ENCODE measurements around the gene SETD5. TPM values are rescaled to one million over a fixed set of nuclear protein-coding genes. Genes with fewer than 3 reads are reported as not detected.

Gene SETD5
- total and polyA plus RNA-seq, 2 donors (not counting 1 experiment from before 2014, with no cell fraction given): 64.2 to 201 TPM

DNA sequence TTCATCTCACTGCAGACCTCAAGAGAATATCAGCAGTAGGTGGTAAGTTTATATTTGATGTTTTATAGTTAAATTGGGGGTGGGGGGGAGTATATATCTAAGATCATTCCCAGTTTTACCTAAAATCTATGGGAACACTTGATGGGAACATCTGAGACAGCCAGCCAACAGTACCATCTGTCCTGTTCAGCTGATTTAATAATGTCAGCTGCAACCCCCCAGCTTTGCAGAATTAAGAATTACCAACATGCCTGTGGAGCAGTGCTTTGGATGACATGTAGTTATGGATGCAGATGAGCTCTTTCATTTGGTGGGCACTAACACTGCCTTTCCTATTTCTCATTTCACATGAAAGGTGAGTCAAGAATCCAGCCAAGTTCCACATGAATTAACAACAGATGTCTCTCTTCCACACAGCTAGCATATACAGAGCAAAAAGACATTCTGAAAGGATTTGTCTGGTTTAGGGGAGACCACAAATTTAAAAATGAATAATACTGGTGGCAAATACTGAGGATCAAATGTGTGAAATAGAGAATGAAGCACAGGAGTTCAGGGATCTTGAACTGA lies 76.2 kb downstream of the SETD5 start:
- H3K4me3 ChIP-seq (ENCODE audit: control extremely low read depth in 1 of 5, extremely low read depth in 1 of 5, insufficient read depth in 1 of 5, low read depth in 2 of 5, low read length in 4 of 5): no peak overlapping the region
- Mint-ChIP-seq H3K9me3 (ENCODE audit: insufficient read depth) (no peaks in the 10 kb centered on the region), H3K27ac (no peak overlapping the region), H3K27me3 (no peaks in the 10 kb centered on the region), H3K4me1 (no peaks in the 10 kb centered on the region), H3K4me3 (no peak overlapping the region)
- no peaks in the 10 kb centered on the region for H3K9me3 ChIP-seq (ENCODE audit: control extremely low read depth in 1 of 3, control insufficient read depth in 2 of 3, insufficient read depth in 1 of 3, low read length in 2 of 3)
- no peaks in the 10 kb centered on the region for H3K79me2 ChIP-seq (ENCODE audit: control insufficient read depth, insufficient read depth, low read length)
- H3K27ac ChIP-seq (ENCODE audit: low read length in 2 of 2): no peak overlapping the region
- H2AFZ ChIP-seq (ENCODE audit: insufficient read depth, low read depth, low read length, poor library complexity, severe bottlenecking): no peak overlapping the region
- no peaks in the 10 kb centered on the region for H3K27me3 ChIP-seq (replicated peaks in 1 of 4; ENCODE audit: control extremely low read depth in 1 of 4, control insufficient read depth in 3 of 4, insufficient read depth in 4 of 4, low read length in 3 of 4)
- H3K4me1 ChIP-seq (ENCODE audit: control insufficient read depth in 2 of 2, insufficient read depth in 2 of 2, low read length in 2 of 2): no peaks in the 10 kb centered on the region
- DNase-seq: no peak
- ChIA-PET POLR2A (no interaction called here), CTCF (no interaction called here)
- intact Hi-C loops (cut with micrococcal nuclease): no loop called here
- H3K36me3 ChIP-seq (replicated peaks in 1 of 2; ENCODE audit: control extremely low read depth in 1 of 2, control insufficient read depth in 1 of 2, extremely low read depth in 1 of 2, insufficient read depth in 2 of 2, low read length in 1 of 2): peaks cover 2 to 95% of the 10 kb centered on the region in 2 experiments
- H4K20me1 ChIP-seq (ENCODE audit: control insufficient read depth, insufficient read depth, low read length, poor library complexity, severe bottlenecking): peaks cover 16% of the 10 kb centered on the region
- no peak overlapping the region for H3K4me2 ChIP-seq (replicated peaks; ENCODE audit: low read depth, low read length, poor library complexity, severe bottlenecking)
- ATAC-seq (ENCODE audit: low read depth): no peak
- H3K9ac ChIP-seq (ENCODE audit: low read length): no peak overlapping the region
- TF ChIP-seq EZH2 (IDR thresholded peaks at IDR 0.05; ENCODE audit: borderline replicate concordance, insufficient read depth, low read depth, low read length, poor library complexity, severe bottlenecking): no peak

DNA sequence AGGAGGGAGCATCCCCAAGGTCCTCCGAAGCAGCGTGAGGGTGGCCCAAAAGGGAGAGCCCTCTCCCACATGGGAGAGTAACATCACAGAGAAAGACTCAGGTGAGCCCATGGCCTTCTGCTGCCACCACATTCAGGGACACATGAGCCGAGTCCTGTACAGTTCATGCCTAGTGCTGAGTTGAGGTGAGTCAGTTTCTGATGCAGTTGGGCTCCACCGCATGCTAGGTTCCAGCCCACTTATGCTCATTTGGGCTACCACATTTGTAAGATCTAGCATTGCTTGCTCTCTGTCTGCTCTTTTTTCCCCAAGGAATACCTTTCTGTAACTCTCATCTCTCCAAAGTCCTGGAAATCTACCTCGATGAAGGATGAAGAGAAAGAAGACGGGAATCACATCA lies 77.1 kb downstream of the SETD5 start:
- whole genome bisulfite sequencing (ENCODE audit: insufficient coverage): 100% methylated on average over 4 of the region's 6 CpGs
- Histone ChIP-seq H3K36me3 (replicated peaks in 1 of 2; ENCODE audit: control extremely low read depth in 1 of 2, control insufficient read depth in 1 of 2, extremely low read depth in 1 of 2, insufficient read depth in 2 of 2, low read length in 1 of 2) (peaks cover 2 to 91% of the 10 kb centered on the region in 2 experiments), H3K27me3 (replicated peaks in 1 of 4; ENCODE audit: control extremely low read depth in 1 of 4, control insufficient read depth in 3 of 4, insufficient read depth in 4 of 4, low read length in 3 of 4) (no peaks in the 10 kb centered on the region), H3K9me3 (ENCODE audit: control extremely low read depth in 1 of 3, control insufficient read depth in 2 of 3, insufficient read depth in 1 of 3, low read length in 2 of 3) (no peaks in the 10 kb centered on the region), H4K20me1 (ENCODE audit: control insufficient read depth, insufficient read depth, low read length, poor library complexity, severe bottlenecking) (peaks cover 16% of the 10 kb centered on the region), H3K4me2 (replicated peaks; ENCODE audit: low read depth, low read length, poor library complexity, severe bottlenecking) (no peak overlapping the region), H2AFZ (ENCODE audit: insufficient read depth, low read depth, low read length, poor library complexity, severe bottlenecking) (no peak overlapping the region), H3K9ac (ENCODE audit: low read length) (no peak overlapping the region), H3K4me3 (ENCODE audit: control extremely low read depth in 1 of 5, extremely low read depth in 1 of 5, insufficient read depth in 1 of 5, low read depth in 2 of 5, low read length in 4 of 5) (no peak overlapping the region), H3K4me1 (ENCODE audit: control insufficient read depth in 2 of 2, insufficient read depth in 2 of 2, low read length in 2 of 2) (no peaks in the 10 kb centered on the region), H3K79me2 (ENCODE audit: control insufficient read depth, insufficient read depth, low read length) (no peaks in the 10 kb centered on the region), H3K27ac (ENCODE audit: low read length in 2 of 2) (no peak overlapping the region)
- no peak overlapping the region for H3K4me3 Mint-ChIP-seq
- TF ChIP-seq, protein P1, sequence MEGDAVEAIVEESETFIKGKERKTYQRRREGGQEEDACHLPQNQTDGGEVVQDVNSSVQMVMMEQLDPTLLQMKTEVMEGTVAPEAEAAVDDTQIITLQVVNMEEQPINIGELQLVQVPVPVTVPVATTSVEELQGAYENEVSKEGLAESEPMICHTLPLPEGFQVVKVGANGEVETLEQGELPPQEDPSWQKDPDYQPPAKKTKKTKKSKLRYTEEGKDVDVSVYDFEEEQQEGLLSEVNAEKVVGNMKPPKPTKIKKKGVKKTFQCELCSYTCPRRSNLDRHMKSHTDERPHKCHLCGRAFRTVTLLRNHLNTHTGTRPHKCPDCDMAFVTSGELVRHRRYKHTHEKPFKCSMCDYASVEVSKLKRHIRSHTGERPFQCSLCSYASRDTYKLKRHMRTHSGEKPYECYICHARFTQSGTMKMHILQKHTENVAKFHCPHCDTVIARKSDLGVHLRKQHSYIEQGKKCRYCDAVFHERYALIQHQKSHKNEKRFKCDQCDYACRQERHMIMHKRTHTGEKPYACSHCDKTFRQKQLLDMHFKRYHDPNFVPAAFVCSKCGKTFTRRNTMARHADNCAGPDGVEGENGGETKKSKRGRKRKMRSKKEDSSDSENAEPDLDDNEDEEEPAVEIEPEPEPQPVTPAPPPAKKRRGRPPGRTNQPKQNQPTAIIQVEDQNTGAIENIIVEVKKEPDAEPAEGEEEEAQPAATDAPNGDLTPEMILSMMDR (IDR thresholded peaks at IDR 0.05): no peak
- no peak for TF ChIP-seq EZH2 (IDR thresholded peaks at IDR 0.05; ENCODE audit: borderline replicate concordance, insufficient read depth, low read depth, low read length, poor library complexity, severe bottlenecking)
- no peak for ATAC-seq (ENCODE audit: low read depth)
- H3K27me3 Mint-ChIP-seq: no peaks in the 10 kb centered on the region
- H3K4me1 Mint-ChIP-seq: no peaks in the 10 kb centered on the region
- intact Hi-C loops (cut with micrococcal nuclease): no loop called here
- DNase-seq: no peak
- no peaks in the 10 kb centered on the region for H3K9me3 Mint-ChIP-seq (ENCODE audit: insufficient read depth)
- POLR2A ChIA-PET: no interaction called here
- CTCF ChIA-PET: no interaction called here
- H3K27ac Mint-ChIP-seq: no peak overlapping the region

Measured in B cell (primary cell).